ENCODE data around the gene SEMA5A. TPM values are rescaled to one million over a fixed set of nuclear protein-coding genes. Genes with fewer than 3 reads are reported as not detected.

Gene SEMA5A
- total RNA-seq, 1 donor from 2014 or later: 38.9 TPM

GRCh38 chr5:9025942-9026341 lies 519.9 kb downstream of the SEMA5A start:
- DNase-seq (no peak), ATAC-seq (no peak)
- H3K27me3 ChIP-seq: no peaks in the 10 kb centered on the region
- peaks cover 6% of the 10 kb centered on the region for H3K9me3 ChIP-seq
- no peak overlapping the region for H3K27ac ChIP-seq
- H3K36me3 ChIP-seq: no peaks in the 10 kb centered on the region
- no peaks in the 10 kb centered on the region for H3K4me1 ChIP-seq
- no peak overlapping the region for H3K4me3 ChIP-seq
- no peak for TF ChIP-seq CTCF (IDR thresholded peaks at IDR 0.05)
- intact Hi-C loops (cut with DNase I): no loop called here

GRCh38 chr5:9020996-9021395 lies 524.9 kb downstream of the SEMA5A start:
- DNase-seq (no peak), ATAC-seq (no peak)
- Histone ChIP-seq H3K4me3 (no peak overlapping the region), H3K9me3 (peaks cover 6% of the 10 kb centered on the region), H3K27ac (no peak overlapping the region), H3K4me1 (peaks cover 1% of the 10 kb centered on the region), H3K36me3 (no peaks in the 10 kb centered on the region), H3K27me3 (no peaks in the 10 kb centered on the region)
- TF ChIP-seq CTCF (IDR thresholded peaks at IDR 0.05): no peak
- intact Hi-C loops (cut with DNase I): no loop called here

- ATAC-seq (no peak), DNase-seq (no peak)
- Histone ChIP-seq H3K9me3 (no peaks in the 10 kb centered on the region), H3K4me1 (peaks cover 6% of the 10 kb centered on the region), H3K36me3 (no peaks in the 10 kb centered on the region), H3K27ac (no peak overlapping the region), H3K4me3 (no peak overlapping the region), H3K27me3 (no peaks in the 10 kb centered on the region)
- TF ChIP-seq CTCF (IDR thresholded peaks at IDR 0.05): no peak
- intact Hi-C loops (cut with DNase I): no loop called here
Observed at GRCh38 chr5:9015937-9016270, 530.0 kb downstream of the SEMA5A start.

- Histone ChIP-seq H3K27ac (no peak overlapping the region), H3K4me3 (no peak overlapping the region), H3K36me3 (no peaks in the 10 kb centered on the region), H3K27me3 (no peaks in the 10 kb centered on the region), H3K4me1 (peaks cover 6% of the 10 kb centered on the region), H3K9me3 (no peaks in the 10 kb centered on the region)
- DNase-seq (no peak), ATAC-seq (no peak)
- TF ChIP-seq CTCF (IDR thresholded peaks at IDR 0.05): no peak
- intact Hi-C loops (cut with DNase I): no loop called here
Observed at GRCh38 chr5:9015260-9015936, 530.5 kb downstream of the SEMA5A start.

- H3K27ac ChIP-seq: no peak overlapping the region
- intact Hi-C loops (cut with DNase I): no loop called here
- DNase-seq: no peak
Observed at GRCh38 chr5:9013147-9013546, 532.7 kb downstream of the SEMA5A start.

More at GRCh38 chr5:9013147-9013546, 532.7 kb downstream of the SEMA5A start:
- Histone ChIP-seq H3K27me3 (no peaks in the 10 kb centered on the region), H3K4me1 (peaks cover 6% of the 10 kb centered on the region), H3K4me3 (no peak overlapping the region), H3K9me3 (no peaks in the 10 kb centered on the region), H3K36me3 (no peaks in the 10 kb centered on the region)
- ATAC-seq: no peak
- no peak for TF ChIP-seq CTCF (IDR thresholded peaks at IDR 0.05)
